GM23338 (cell line): ENCODE measurements around the gene TNS3.

ENCODE experiments used
- CREB1 ChIP-seq: fragments of 250-450 bp; sonication (Bioruptor Pico); IDR thresholded peaks from 2 replicates; pipeline ENCODE4 v1.5.0; 2020; ENCODE audit warnings: low read depth, mild to moderate bottlenecking, moderate library complexity
- CTCF ChIP-seq, 2 experiments: fragments of 200-600 bp in 1 of 2; sonication (generic) in 1 of 2; conservative IDR thresholded peaks; 2 replicates each; pipeline versions ENCODE4 v1.5.1 to v1.6.1; 2016 to 2017; ENCODE audit warnings: antibody characterized with exemption in 2 of 2, low read depth in 2 of 2, mild to moderate bottlenecking in 2 of 2, moderate library complexity in 1 of 2
- EZH2 ChIP-seq: fragments of 200-600 bp; sonication (generic); IDR thresholded peaks from one replicate; pipeline ENCODE4 v1.8.0; 2017; ENCODE audit warnings: antibody characterized with exemption, mild to moderate bottlenecking, low read depth; ENCODE audit not compliant: unreplicated experiment
- EZH2phosphoT487 ChIP-seq: fragments of 200-600 bp; sonication (generic); IDR thresholded peaks from one replicate; pipeline ENCODE4 v1.8.1; 2018; ENCODE audit warnings: antibody characterized with exemption; ENCODE audit not compliant: unreplicated experiment
- JUNB ChIP-seq: IDR thresholded peaks from one replicate; pipeline ENCODE4 v1.6.1; 2016; ENCODE audit warnings: antibody characterized with exemption; ENCODE audit not compliant: unreplicated experiment
- POLR2AphosphoS5 ChIP-seq: IDR thresholded peaks from 2 replicates; pipeline ENCODE4 v1.6.1; 2016; ENCODE audit warnings: antibody characterized with exemption, low read depth

GRCh38 chr7:47430422-47430821, 151.5 kb downstream of the TNS3 start:
- TF ChIP-seq CTCF (conservative IDR thresholded peaks at IDR 0.05; ENCODE audit: low read depth in 2 of 2) (no peak), POLR2AphosphoS5 (no peak), EZH2phosphoT487 (no peak), EZH2 (no peak), JUNB (no peak), CREB1 (CRISPR knock-in tag) (no peak)
